ENCODE results near the gene TMOD2. TPM values are rescaled to one million over a fixed set of nuclear protein-coding genes. Genes with fewer than 3 reads are reported as not detected.

The TMOD2 gene
- total RNA-seq = 10 to 100 TPM in 1 of 2 experiments, 1 to 10 TPM in 1; 6.9 to 12.7 TPM

DNA sequence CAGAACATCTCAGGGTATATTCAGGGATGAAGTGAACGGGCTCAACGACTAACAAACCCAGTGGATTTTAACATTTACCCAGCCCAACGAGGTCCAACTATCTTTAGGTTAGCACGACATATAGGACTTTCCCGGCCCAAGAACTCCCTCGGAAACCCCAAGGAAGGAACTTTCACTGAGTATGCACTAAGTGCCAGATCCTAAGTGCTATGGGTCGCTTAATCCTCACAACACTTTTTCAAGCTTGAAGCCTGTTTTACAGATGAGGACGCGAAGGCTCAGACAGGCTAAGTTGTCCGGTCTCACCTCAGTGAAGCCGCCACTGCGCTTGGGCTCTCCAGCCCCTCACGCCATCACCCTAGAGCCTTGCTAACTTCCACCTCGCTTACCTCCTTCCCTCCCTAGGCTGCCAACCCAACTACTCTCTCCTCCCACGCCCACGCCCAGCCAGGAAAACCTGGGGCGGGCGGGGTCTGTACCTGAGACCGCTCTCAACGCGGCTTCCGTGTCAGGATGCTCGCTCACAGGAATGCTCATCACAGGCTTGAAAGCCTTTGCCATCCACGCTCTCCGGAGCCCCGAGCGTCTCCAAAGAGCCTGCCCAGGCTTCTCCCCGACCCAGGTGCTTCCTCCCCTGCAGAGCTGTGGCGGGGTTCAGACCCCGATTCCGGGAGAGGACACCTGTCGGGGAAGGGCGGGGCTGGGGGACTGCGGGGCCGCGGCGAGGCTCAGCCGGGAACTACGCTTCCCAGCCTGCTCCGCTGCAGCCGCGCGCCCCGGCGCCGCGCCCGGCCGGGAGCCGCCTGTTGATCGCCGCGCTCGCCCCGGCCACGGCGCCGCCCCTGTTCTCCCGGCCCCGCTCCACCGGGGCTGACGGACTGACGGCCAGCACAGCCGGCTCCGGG lies at the start of gene TMOD2:
TMOD2 (plus strand) TSS at position 806 of the 905 bp plus-strand sequence. CDS start 14,845 bp downstream, outside the sequence.
- H3K4me3 Mint-ChIP-seq = peak within 1 kb of the TSS; percentile 79
- peaks cover 30% of the 10 kb centered on the region for H3K27me3 Mint-ChIP-seq
- H3K9me3 Mint-ChIP-seq (ENCODE audit: low read depth) = peaks cover 3% of the 10 kb centered on the region
- CTCF ChIA-PET = interaction anchor here (0.9 to 1.7 kb wide), 5 partner anchors 11 to 101 kb away, joined by 3 to 4 read pairs (median 4); partner anchors contain the start of gene LYSMD2
- peaks cover 12% of the 10 kb centered on the region for H3K36me3 Mint-ChIP-seq
- no peak within 1 kb of the TSS for H3K27ac Mint-ChIP-seq
- DNase-seq (peak; percentile 59), ATAC-seq (peak; percentile 95)
- peaks cover 36% of the 10 kb centered on the region for H3K4me1 Mint-ChIP-seq

DNA sequence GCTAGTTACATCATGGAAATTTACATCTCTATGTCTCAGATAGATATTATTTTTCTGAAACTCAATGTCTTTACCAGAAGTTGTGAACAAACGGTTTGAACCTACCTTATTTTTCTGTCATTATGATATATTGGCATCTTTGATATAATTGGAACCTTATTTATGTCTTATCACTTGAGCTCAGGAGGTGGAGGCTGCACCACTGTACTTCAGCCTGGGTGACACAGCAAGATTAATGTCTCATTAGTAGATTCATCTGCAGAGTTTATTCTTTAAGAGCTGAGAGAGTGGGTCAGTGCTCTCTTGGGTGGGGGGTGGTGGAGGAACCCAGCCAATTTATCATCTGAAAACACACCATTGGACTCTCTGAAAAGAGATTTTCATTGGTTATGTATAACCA lies 48.7 kb upstream of the TMOD2 start:
- CTCF ChIA-PET = no interaction called here
- H3K4me3 Mint-ChIP-seq = no peak overlapping the region
- H3K27ac Mint-ChIP-seq = no peak overlapping the region
- no peak for DNase-seq
- peaks cover 30% of the 10 kb centered on the region for H3K27me3 Mint-ChIP-seq
- no peak for ATAC-seq
- no peaks in the 10 kb centered on the region for H3K4me1 Mint-ChIP-seq
- H3K9me3 Mint-ChIP-seq (ENCODE audit: low read depth) = no peaks in the 10 kb centered on the region
- H3K36me3 Mint-ChIP-seq = no peaks in the 10 kb centered on the region

DNA sequence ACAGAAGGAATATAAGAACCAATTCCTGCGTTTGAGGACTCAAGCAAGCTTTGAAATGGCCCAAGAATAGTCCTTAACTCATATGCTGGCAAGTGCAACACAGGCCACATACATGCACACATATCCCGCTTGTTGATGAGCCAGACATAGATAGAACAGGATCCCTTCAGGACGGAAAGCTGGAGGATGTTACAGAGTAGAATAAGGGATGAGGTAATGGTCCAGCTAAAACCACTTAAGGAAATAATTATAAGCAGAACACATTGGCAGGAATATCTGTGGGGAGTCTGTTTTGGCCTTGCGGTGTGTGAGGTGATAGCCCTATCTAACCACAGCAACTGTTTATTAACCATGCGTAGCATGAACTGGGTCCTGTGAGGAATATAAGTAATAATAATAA lies 45.1 kb upstream of the TMOD2 start:
- no peak overlapping the region for H3K4me3 Mint-ChIP-seq
- ATAC-seq (no peak), DNase-seq (no peak)
- no peak overlapping the region for H3K27ac Mint-ChIP-seq
- H3K9me3 Mint-ChIP-seq (ENCODE audit: low read depth) = no peaks in the 10 kb centered on the region
- no peaks in the 10 kb centered on the region for H3K4me1 Mint-ChIP-seq
- CTCF ChIA-PET = interaction anchor here (1.0 to 2.4 kb wide), 2 partner anchors 56 to 70 kb away, joined by 5 to 8 read pairs; no protein-coding TSS in a partner anchor
- H3K36me3 Mint-ChIP-seq = no peaks in the 10 kb centered on the region
- peaks cover 4% of the 10 kb centered on the region for H3K27me3 Mint-ChIP-seq

- H3K36me3 Mint-ChIP-seq = no peaks in the 10 kb centered on the region
- H3K27me3 Mint-ChIP-seq = peaks cover 4% of the 10 kb centered on the region
- H3K4me3 Mint-ChIP-seq = no peak overlapping the region
- H3K4me1 Mint-ChIP-seq = no peaks in the 10 kb centered on the region
- no peaks in the 10 kb centered on the region for H3K9me3 Mint-ChIP-seq (ENCODE audit: low read depth)
- DNase-seq (no peak), ATAC-seq (no peak)
- CTCF ChIA-PET = interaction anchor here (2.4 kb wide), 1 partner anchor 69 kb away, joined by 8 read pairs; no protein-coding TSS in a partner anchor
- no peak overlapping the region for H3K27ac Mint-ChIP-seq
Measured at GRCh38 chr15:51706926-51707608, 44.3 kb upstream of the TMOD2 start.

DNA sequence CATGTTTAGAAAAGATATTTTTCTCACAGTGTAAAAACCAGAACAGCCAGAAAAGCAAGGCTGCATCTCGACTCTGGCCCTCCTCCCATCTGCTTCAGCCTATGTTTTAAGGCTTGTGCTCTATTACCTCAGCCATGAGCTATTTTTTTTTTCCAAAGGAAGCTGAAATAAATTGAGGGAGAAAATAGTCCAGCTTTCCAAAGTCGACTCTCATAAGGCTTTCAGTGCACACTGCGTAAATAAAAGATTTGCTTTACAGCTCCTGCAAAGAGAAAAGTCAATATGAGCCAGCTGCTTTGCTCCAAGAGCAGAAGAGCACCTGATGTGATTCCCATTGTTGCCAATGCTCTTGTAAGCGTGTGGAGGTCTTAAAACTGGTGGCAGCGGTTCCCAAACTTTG lies 43.4 kb upstream of the TMOD2 start:
- Mint-ChIP-seq H3K27ac (no peak overlapping the region), H3K27me3 (peaks cover 4% of the 10 kb centered on the region), H3K36me3 (no peaks in the 10 kb centered on the region), H3K4me3 (no peak overlapping the region), H3K4me1 (no peaks in the 10 kb centered on the region), H3K9me3 (ENCODE audit: low read depth) (no peaks in the 10 kb centered on the region)
- no peak for DNase-seq
- CTCF ChIA-PET = interaction anchor here (2.4 kb wide), 1 partner anchor 68 kb away, joined by 8 read pairs; no protein-coding TSS in a partner anchor
- no peak for ATAC-seq

- Mint-ChIP-seq H3K36me3 (no peaks in the 10 kb centered on the region), H3K4me3 (no peak overlapping the region), H3K27me3 (peaks cover 2% of the 10 kb centered on the region), H3K27ac (no peak overlapping the region), H3K4me1 (no peaks in the 10 kb centered on the region), H3K9me3 (ENCODE audit: low read depth) (no peaks in the 10 kb centered on the region)
- ATAC-seq (no peak), DNase-seq (no peak)
- CTCF ChIA-PET = no interaction called here
Measured at GRCh38 chr15:51709031-51709430, 42.4 kb upstream of the TMOD2 start.

GRCh38 chr15:51714162-51714561 lies 37.2 kb upstream of the TMOD2 start:
- ATAC-seq = no peak

DNA sequence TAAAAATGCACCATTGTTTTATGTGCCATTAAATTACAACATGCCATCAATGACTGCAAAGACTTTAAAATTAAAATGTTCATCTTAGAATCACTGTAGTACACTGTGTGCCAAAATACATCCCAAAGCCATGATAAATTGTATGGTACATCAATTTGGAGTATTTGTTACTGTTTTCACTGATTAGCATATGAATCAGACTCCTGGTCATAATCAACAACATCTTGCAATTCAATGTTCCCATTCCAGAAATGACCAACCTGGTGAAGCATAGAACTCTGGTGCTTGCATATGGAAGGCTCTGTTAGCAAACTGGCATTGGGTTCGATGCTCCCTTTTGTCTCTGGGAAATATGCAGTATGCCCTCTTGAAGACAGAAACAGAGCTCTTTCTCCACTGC lies 36.5 kb upstream of the TMOD2 start:
- Mint-ChIP-seq H3K9me3 (ENCODE audit: low read depth) (no peaks in the 10 kb centered on the region), H3K4me1 (peaks cover 2% of the 10 kb centered on the region), H3K36me3 (no peaks in the 10 kb centered on the region), H3K4me3 (no peak overlapping the region), H3K27ac (no peak overlapping the region), H3K27me3 (no peaks in the 10 kb centered on the region)
- CTCF ChIA-PET = interaction anchor here (1.1 kb wide), 1 partner anchor 64 kb away, joined by 3 read pairs; no protein-coding TSS in a partner anchor
- ATAC-seq (no peak), DNase-seq (no peak)

More at GRCh38 chr15:51714162-51714561, 37.2 kb upstream of the TMOD2 start:
- Mint-ChIP-seq H3K27me3 (no peaks in the 10 kb centered on the region), H3K4me1 (peaks cover under 1% of the 10 kb centered on the region), H3K9me3 (ENCODE audit: low read depth) (no peaks in the 10 kb centered on the region), H3K4me3 (no peak overlapping the region), H3K36me3 (no peaks in the 10 kb centered on the region), H3K27ac (no peak overlapping the region)
- CTCF ChIA-PET = no interaction called here
- DNase-seq = no peak

GRCh38 chr15:51718219-51718618 lies 33.2 kb upstream of the TMOD2 start:
- ATAC-seq = no peak
- Mint-ChIP-seq H3K27me3 (no peaks in the 10 kb centered on the region), H3K4me3 (no peak overlapping the region), H3K27ac (no peak overlapping the region), H3K36me3 (peaks cover 18% of the 10 kb centered on the region), H3K9me3 (ENCODE audit: low read depth) (no peaks in the 10 kb centered on the region), H3K4me1 (peaks cover 6% of the 10 kb centered on the region)
- CTCF ChIA-PET = no interaction called here
- DNase-seq = no peak

GRCh38 chr15:51718746-51719145 lies 32.7 kb upstream of the TMOD2 start:
- peaks cover 6% of the 10 kb centered on the region for H3K4me1 Mint-ChIP-seq
- CTCF ChIA-PET = no interaction called here
- H3K9me3 Mint-ChIP-seq (ENCODE audit: low read depth) = no peaks in the 10 kb centered on the region
- DNase-seq (no peak), ATAC-seq (no peak)
- H3K27me3 Mint-ChIP-seq = no peaks in the 10 kb centered on the region
- peaks cover 19% of the 10 kb centered on the region for H3K36me3 Mint-ChIP-seq
- H3K4me3 Mint-ChIP-seq = no peak overlapping the region
- no peak overlapping the region for H3K27ac Mint-ChIP-seq

DNA sequence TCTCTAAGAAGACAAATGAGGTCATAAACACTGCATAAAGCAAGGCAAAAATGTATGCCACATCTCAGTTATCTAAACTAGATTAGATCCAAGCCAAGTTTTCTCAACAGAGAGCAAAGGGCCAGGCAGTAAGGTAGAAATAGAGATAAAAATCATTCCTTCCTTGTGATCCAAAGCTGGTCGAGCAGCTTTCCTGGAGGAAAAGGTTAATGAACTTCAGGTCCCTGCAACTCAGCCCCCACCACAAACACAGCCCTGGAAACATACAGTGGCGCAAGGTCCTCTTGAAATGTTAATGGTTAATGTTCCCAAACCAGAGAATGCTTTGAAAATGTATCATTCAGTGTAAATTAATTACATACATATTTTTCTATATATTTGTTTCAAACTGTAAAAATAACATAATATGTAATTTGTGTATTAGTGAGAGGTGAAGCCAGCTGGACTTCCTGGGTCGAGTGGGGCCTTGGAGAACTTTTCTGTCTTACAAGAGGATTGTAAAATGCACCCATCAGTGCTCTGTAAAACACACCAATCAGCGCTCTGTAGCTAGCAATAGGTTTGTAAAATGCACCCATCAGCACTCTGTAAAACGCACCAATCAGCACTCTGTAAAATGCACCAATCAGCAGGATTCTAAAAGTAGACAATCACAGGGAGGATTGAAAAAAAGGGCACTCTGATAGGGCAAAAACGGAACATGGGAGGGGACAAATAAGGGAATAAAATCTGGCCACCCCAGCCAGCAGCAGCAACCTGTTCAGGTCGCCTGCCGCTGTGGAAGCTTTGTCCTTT lies 31.0 kb upstream of the TMOD2 start:
- Mint-ChIP-seq H3K27ac (no peak overlapping the region), H3K4me3 (no peak overlapping the region), H3K27me3 (no peaks in the 10 kb centered on the region), H3K36me3 (peaks cover 19% of the 10 kb centered on the region), H3K9me3 (ENCODE audit: low read depth) (no peaks in the 10 kb centered on the region), H3K4me1 (peaks cover 15% of the 10 kb centered on the region)
- CTCF ChIA-PET = interaction anchor here (1.5 to 1.7 kb wide), 2 partner anchors 10 to 56 kb away, joined by 3 to 4 read pairs; no protein-coding TSS in a partner anchor
- DNase-seq (no peak), ATAC-seq (no peak)

GRCh38 chr15:51721199-51721960 lies 30.0 kb upstream of the TMOD2 start:
- H3K27me3 Mint-ChIP-seq = no peaks in the 10 kb centered on the region
- no peak overlapping the region for H3K4me3 Mint-ChIP-seq
- peaks cover 20% of the 10 kb centered on the region for H3K4me1 Mint-ChIP-seq
- ATAC-seq = no peak
- no peak for DNase-seq
- CTCF ChIA-PET = interaction anchor here (1.3 to 1.5 kb wide), 2 partner anchors 11 to 72 kb away, joined by 3 to 5 read pairs; no protein-coding TSS in a partner anchor
- H3K27ac Mint-ChIP-seq = no peak overlapping the region
- no peaks in the 10 kb centered on the region for H3K9me3 Mint-ChIP-seq (ENCODE audit: low read depth)
- peaks cover 19% of the 10 kb centered on the region for H3K36me3 Mint-ChIP-seq
